ENCODE measurements around the gene PTPRR. TPM values are rescaled to one million over a fixed set of nuclear protein-coding genes. Genes with fewer than 3 reads are reported as not detected.

PTPRR gene
- total RNA-seq, 4 donors from 2014 or later = 0.24 to 0.95 (median 0.30) TPM

DNA sequence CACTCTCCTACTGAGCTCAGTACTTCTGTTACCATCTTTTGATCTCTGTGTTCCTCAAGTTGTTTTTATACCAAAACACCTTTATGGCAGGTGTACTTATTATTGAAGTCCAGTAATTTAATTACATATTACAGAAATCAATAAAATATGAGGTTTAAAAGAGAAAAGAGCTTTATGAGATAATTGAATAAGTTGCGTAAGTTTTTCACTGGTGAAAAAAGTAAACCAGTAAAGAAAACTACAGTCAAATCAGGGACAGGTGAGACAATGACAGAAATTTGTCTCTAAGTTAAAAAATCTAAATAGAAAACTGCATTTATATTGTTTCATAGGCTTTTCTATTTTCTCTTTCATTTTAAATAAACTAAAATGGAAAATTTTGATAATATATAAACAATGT, 254.2 kb downstream of the PTPRR start:
- TF ChIP-seq, protein P1, sequence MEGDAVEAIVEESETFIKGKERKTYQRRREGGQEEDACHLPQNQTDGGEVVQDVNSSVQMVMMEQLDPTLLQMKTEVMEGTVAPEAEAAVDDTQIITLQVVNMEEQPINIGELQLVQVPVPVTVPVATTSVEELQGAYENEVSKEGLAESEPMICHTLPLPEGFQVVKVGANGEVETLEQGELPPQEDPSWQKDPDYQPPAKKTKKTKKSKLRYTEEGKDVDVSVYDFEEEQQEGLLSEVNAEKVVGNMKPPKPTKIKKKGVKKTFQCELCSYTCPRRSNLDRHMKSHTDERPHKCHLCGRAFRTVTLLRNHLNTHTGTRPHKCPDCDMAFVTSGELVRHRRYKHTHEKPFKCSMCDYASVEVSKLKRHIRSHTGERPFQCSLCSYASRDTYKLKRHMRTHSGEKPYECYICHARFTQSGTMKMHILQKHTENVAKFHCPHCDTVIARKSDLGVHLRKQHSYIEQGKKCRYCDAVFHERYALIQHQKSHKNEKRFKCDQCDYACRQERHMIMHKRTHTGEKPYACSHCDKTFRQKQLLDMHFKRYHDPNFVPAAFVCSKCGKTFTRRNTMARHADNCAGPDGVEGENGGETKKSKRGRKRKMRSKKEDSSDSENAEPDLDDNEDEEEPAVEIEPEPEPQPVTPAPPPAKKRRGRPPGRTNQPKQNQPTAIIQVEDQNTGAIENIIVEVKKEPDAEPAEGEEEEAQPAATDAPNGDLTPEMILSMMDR (IDR thresholded peaks at IDR 0.05) = no peak
- DNase-seq (ENCODE audit: low spot score) = no peak
- no peak for ATAC-seq (ENCODE audit: low FRiP score)

DNA sequence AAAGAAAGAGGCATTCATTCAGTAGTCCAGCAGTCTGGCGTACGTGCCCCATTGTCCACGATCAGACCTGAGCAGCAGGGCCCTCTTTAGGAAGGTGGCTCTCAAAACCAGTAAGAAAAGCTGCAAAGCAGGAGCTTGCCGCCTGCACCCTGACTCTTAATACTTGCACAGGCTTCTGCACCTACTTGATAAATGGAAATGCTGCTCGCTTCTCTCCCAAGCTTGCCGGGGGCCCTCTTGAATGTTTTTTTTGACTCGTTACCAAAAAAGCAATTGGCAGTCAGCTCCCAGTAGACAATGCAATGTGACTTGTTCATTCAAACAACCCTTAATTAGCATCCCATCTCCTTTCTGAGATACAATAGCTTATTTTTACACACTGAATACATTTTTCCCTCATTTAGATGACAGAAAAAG, 256.1 kb downstream of the PTPRR start:
- TF ChIP-seq, protein P1 (IDR thresholded peaks at IDR 0.05) = no peak
- ATAC-seq (ENCODE audit: low FRiP score) = no peak
- DNase-seq (ENCODE audit: low spot score) = no peak

DNA sequence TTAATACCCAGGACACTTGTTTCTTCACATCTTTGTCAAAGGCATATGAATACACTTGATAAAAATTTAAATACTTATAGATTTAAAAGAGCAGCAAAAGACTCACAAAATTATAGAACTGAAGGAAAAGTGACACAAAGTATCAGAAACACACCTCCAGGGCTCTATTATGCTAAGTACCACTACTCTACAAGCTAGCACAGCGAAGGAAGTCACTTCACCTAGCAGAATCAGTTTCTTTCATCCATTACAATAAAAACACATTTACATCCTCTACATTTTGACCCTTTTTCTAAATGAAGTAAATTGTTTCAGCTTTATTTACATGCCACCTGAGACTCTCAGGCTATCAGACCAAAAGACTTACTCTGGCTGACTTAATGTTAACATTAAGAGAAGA, 256.7 kb downstream of the PTPRR start:
- DNase-seq (ENCODE audit: low spot score) = no peak
- TF ChIP-seq, protein P1 (IDR thresholded peaks at IDR 0.05) = no peak
- ATAC-seq (ENCODE audit: low FRiP score) = no peak

DNA sequence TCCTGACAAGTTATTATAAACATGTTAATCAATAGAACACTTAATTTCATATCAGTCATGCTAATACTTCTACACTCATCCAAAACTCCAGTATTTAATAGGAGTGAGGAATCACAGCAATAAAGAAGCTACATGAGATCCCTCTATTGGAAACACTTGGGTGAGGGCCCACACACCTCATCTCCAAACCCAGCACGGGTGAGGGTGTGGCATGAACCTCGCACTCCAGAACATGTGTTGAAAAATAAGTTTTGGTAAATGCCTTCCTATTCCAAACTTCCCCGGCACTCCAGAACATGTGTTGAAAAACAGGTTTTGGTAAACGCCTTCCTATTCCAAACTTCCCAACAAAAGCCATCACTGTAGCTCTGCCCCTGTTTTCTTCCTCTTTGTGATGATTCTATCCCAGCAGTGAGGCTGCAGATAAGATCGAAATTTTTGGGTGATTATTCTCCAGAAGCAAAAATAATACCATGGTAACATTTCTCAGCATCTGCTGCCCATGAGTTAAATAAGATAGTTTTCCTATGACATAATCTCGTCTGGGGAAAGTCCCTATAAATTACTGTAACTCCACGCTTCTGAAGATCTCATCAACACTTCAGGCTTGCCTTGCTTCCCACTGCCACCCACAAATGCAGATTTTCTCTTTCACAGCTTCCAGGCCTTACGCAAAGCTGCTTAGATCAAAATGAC, 258.9 kb downstream of the PTPRR start:
- ATAC-seq (ENCODE audit: low FRiP score) = no peak

DNA sequence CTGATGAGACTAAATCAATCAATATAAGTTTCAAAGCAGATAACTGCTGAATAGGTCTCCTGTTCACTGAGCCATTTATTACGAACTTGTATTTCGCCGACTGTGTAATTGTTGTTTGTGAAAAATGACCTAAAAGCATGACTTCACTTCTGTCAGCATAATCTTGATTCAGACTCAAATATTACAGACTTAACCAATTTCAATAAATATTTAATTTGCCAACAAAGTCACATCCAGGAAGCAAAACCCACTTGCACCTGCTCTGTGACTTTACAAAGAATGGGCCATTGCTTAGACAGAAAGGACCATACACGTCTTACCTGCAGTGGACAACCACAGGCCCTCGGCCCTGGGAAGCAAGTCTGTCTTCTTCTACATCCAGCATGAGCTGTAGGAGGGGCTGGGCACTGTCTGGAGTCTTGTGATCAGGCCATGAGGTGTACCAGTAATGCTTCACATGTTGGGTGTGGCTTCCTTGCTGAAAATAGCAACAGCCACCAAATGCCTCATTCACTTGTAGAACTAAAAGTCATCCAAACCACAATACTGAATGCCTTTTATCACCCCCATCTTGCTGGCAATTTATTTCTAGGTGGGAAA, 259.8 kb downstream of the PTPRR start:
- ATAC-seq (ENCODE audit: low FRiP score) (peak; percentile 62), DNase-seq (ENCODE audit: low spot score) (no peak)
- TF ChIP-seq, protein P1 (IDR thresholded peaks at IDR 0.05) = no peak

More for the DNA sequence above, 258.9 kb downstream of the PTPRR start:
- TF ChIP-seq, protein P1 (IDR thresholded peaks at IDR 0.05) = no peak
- no peak for DNase-seq (ENCODE audit: low spot score)

DNA sequence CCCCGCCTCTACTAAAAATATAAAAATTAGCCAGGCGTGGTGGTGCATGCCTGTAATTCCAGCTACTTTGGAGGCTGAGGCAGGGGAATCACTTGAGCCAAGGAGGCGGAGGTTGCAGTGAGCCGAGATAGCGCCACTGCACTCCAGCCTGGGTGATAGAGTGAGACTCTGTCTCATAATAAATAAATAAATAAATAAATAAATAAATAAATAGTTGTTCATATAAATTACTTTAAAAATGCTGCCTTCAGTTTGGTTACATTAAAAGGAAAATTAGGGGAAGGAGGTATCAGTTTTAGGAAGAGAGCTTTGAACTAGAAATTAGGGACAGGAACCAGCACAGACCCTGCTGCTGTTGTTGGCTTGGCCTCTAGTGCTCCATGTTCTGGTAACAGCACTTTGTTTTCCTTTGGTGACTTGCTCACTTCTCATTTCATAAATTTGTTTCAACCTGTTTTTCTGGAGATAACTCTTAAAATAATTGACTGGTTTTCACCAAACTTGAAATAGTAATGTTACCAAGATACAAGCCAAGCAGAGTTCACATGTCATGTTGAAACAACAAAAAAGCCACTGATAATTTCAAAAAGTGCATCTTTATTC, 260.4 kb downstream of the PTPRR start:
- TF ChIP-seq, protein P1 (IDR thresholded peaks at IDR 0.05) = no peak
- no peak for ATAC-seq (ENCODE audit: low FRiP score)
- no peak for DNase-seq (ENCODE audit: low spot score)
